HG02610 (cell line): Measurements from ENCODE around the gene VAMP2.

Experiments used
- ATAC-seq: cut with Tn5 transposase; IDR thresholded peaks from one replicate; pipeline ENCODE4 v1.9.1; 2021; ENCODE audit warnings: mild to moderate bottlenecking, moderate library complexity; ENCODE audit not compliant: unreplicated experiment

VAMP2 gene

GRCh38 chr17:8124350-8125153 lies 38.2 kb downstream of the VAMP2 start:
- ATAC-seq: no peak

- ATAC-seq: no peak
Measured at GRCh38 chr17:8123695-8124349, 38.9 kb downstream of the VAMP2 start, which contains the start of gene HES7. HES7 (minus strand) TSS chr17:8124106; CDS start chr17:8124084, 22 bp downstream.

- no peak for ATAC-seq
Measured at GRCh38 chr17:8122924-8123694, 39.6 kb downstream of the VAMP2 start.

GRCh38 chr17:8122422-8122923 lies 40.3 kb downstream of the VAMP2 start:
- ATAC-seq: no peak

GRCh38 chr17:8121681-8122421 lies 40.9 kb downstream of the VAMP2 start:
- ATAC-seq: peak; percentile 17

GRCh38 chr17:8121407-8121680 lies 41.4 kb downstream of the VAMP2 start:
- ATAC-seq: no peak

- no peak for ATAC-seq
Measured at GRCh38 chr17:8120520-8121406, 42.0 kb downstream of the VAMP2 start.

GRCh38 chr17:8119581-8120519 lies 42.9 kb downstream of the VAMP2 start:
- ATAC-seq: peak; percentile 27

GRCh38 chr17:8118769-8119580 lies 43.8 kb downstream of the VAMP2 start:
- ATAC-seq: peak; percentile 33

- no peak for ATAC-seq
Measured at GRCh38 chr17:8117980-8118768, 44.6 kb downstream of the VAMP2 start, which contains the start of gene ALOXE3. ALOXE3 (minus strand) TSS chr17:8118514; CDS start chr17:8117990, 524 bp downstream.

GRCh38 chr17:8117367-8117979 lies 45.3 kb downstream of the VAMP2 start:
- ATAC-seq: no peak

- no peak for ATAC-seq
Measured at GRCh38 chr17:8116776-8117175, 46.0 kb downstream of the VAMP2 start.

- no peak for ATAC-seq
Measured at GRCh38 chr17:8110907-8111306, 51.8 kb downstream of the VAMP2 start.

GRCh38 chr17:8110456-8110804 lies 52.3 kb downstream of the VAMP2 start:
- ATAC-seq: no peak

- peak; percentile 50 for ATAC-seq
Measured at GRCh38 chr17:8109661-8110455, 52.9 kb downstream of the VAMP2 start.
